SK-N-SH (cell line): ENCODE measurements around the gene SLC27A4. TPM values are rescaled to one million over a fixed set of nuclear protein-coding genes. Genes with fewer than 3 reads are reported as not detected.

ENCODE experiments used
- CTCF ChIA-PET: fragments of 300-600, 350-600 bp; formaldehyde crosslinking; extraction: SDS; loops from one replicate; lab custom pipeline; 2021; lab: Yijun Ruan, JAX
- POLR2A ChIA-PET: fragments of 350-600 bp; sonication (Branson Sonifier 250); formaldehyde crosslinking; extraction: SDS; loops from one replicate; lab custom pipeline; 2020; ENCODE audit warnings: antibody characterized with exemption, inconsistent platforms; lab: Yijun Ruan, JAX
- DNase-seq: peaks from one replicate; pipeline ENCODE4 v3.0.0; 2012
- H2AFZ ChIP-seq: fragments of 200-600 bp; sonication (generic); 2 replicates; pipeline ENCODE4 v1.8.1; 2016; ENCODE audit warnings: antibody characterized with exemption, mild to moderate bottlenecking, low read depth
- H3F3A ChIP-seq: fragments of 200-600 bp; sonication (generic); replicated peaks from 2 replicates; pipeline ENCODE3; 2016; ENCODE audit warnings: antibody characterized with exemption, mild to moderate bottlenecking; ENCODE audit not compliant: insufficient read depth
- H3K27ac ChIP-seq, 2 experiments: fragments of 200-500 bp in 1 of 2; fragments of 200-600 bp in 1 of 2; sonication (Bioruptor generic) in 1 of 2; sonication (generic), shearing (Covaris generic) in 1 of 2; 2 replicates each; pipeline versions ENCODE4 v1.5.1 to v1.6.1; 2014 to 2016; ENCODE audit warnings: low read depth in 2 of 2, inconsistent platforms in 1 of 2, low read length in 1 of 2, mild to moderate bottlenecking in 1 of 2, mixed read lengths in 1 of 2
- H3K27me3 ChIP-seq: fragments of 200-600 bp; sonication (generic), shearing (Covaris generic); 2 replicates; pipeline ENCODE4 v1.6.1; 2016; ENCODE audit warnings: mixed run types; ENCODE audit not compliant: insufficient read depth
- H3K36me3 ChIP-seq, 2 experiments: fragments of 200-500 bp in 1 of 2; fragments of 200-600 bp in 1 of 2; sonication (Bioruptor generic) in 1 of 2; sonication (generic) in 1 of 2; replicated peaks in 1 of 2; 2 replicates each; pipeline versions ENCODE3 to v1.5.1; 2014 to 2016; ENCODE audit warnings: low read length in 1 of 2, mild to moderate bottlenecking in 1 of 2; ENCODE audit not compliant: insufficient read depth in 2 of 2, control insufficient read depth in 1 of 2
- H3K4me1 ChIP-seq, 2 experiments: fragments of 200-500 bp in 1 of 2; fragments of 200-600 bp in 1 of 2; sonication (Bioruptor generic) in 1 of 2; sonication (generic), shearing (Covaris generic) in 1 of 2; 2 replicates each; pipeline versions ENCODE4 v1.5.1 to v1.6.1; 2014 to 2016; ENCODE audit warnings: low read depth in 1 of 2, low read length in 1 of 2, mixed run types in 1 of 2; ENCODE audit not compliant: insufficient read depth in 2 of 2, control insufficient read depth in 1 of 2
- H3K4me2 ChIP-seq: fragments of 200-600 bp; sonication (generic), shearing (Covaris generic); 2 replicates; pipeline ENCODE4 v1.6.1; 2017; ENCODE audit warnings: mixed run types
- H3K4me3 ChIP-seq, 2 experiments: fragments of 200-500 bp in 1 of 2; fragments of 200-600 bp in 1 of 2; sonication (Bioruptor generic) in 1 of 2; sonication (generic), shearing (Covaris generic) in 1 of 2; 2 replicates each; pipeline versions ENCODE4 v1.5.1 to v1.8.1; 2014 to 2016; ENCODE audit warnings: low read depth in 2 of 2, inconsistent platforms in 1 of 2, low read length in 1 of 2, mild to moderate bottlenecking in 1 of 2, mixed read lengths in 1 of 2, moderate library complexity in 1 of 2
- H3K79me2 ChIP-seq: fragments of 200-600 bp; sonication (generic); 2 replicates; pipeline ENCODE4 v1.8.1; 2017; ENCODE audit warnings: mild to moderate bottlenecking; ENCODE audit not compliant: insufficient read depth
- H3K9ac ChIP-seq: fragments of 200-600 bp; sonication (generic); 2 replicates; pipeline ENCODE4 v1.6.1; 2017; ENCODE audit warnings: mixed run types
- H3K9me2 ChIP-seq: fragments of 200-600 bp; sonication (generic); 2 replicates; pipeline ENCODE4 v1.6.1; 2017; ENCODE audit warnings: mixed run types
- H3K9me3 ChIP-seq: fragments of 200-600 bp; sonication (generic); 2 replicates; pipeline ENCODE4 v1.6.1; 2017; ENCODE audit warnings: mixed run types, mild to moderate bottlenecking, moderate library complexity
- H4K20me1 ChIP-seq: fragments of 200-600 bp; sonication (generic); 2 replicates; pipeline ENCODE4 v1.6.1; 2017; ENCODE audit warnings: mild to moderate bottlenecking, mixed run types; ENCODE audit not compliant: insufficient read depth
- EP300 ChIP-seq, 2 experiments: IDR thresholded peaks; 2 replicates each; pipeline versions ENCODE4 v1.4.0 to v1.6.1; 2012; ENCODE audit warnings: borderline replicate concordance in 1 of 2, low read depth in 1 of 2, low read length in 1 of 2
- FOXJ3 ChIP-seq: sonication (generic); formaldehyde crosslinking; IDR thresholded peaks from 2 replicates; pipeline ENCODE4 v1.5.1; 2020; ENCODE audit warnings: mild to moderate bottlenecking, missing genetic modification reagents
- FOXM1 ChIP-seq: IDR thresholded peaks from 2 replicates; pipeline ENCODE4 v1.4.0; 2012; ENCODE audit warnings: low read depth, mild to moderate bottlenecking
- GABPA ChIP-seq: IDR thresholded peaks from 2 replicates; pipeline ENCODE4 v1.4.0; 2012; ENCODE audit warnings: low read depth, mild to moderate bottlenecking
- GATA2 ChIP-seq: sonication (generic); formaldehyde crosslinking; IDR thresholded peaks from 2 replicates; pipeline ENCODE4 v1.5.0; 2020; ENCODE audit warnings: mild to moderate bottlenecking, missing genetic modification reagents
- MXI1 ChIP-seq: IDR thresholded peaks from 2 replicates; pipeline ENCODE4 v1.6.1; 2012; ENCODE audit warnings: mild to moderate bottlenecking, low read depth, low read length, improper control_type of control experiment
- POLR2AphosphoS5 ChIP-seq: IDR thresholded peaks from 2 replicates; pipeline ENCODE4 v1.6.1; 2012; ENCODE audit warnings: low read depth, low read length
- RFX5 ChIP-seq: IDR thresholded peaks from 2 replicates; pipeline ENCODE4 v1.6.1; 2012; ENCODE audit warnings: mild to moderate bottlenecking, improper control_type of control experiment, low read length
- RXRA ChIP-seq: IDR thresholded peaks from 2 replicates; pipeline ENCODE4 v1.4.0; 2012; ENCODE audit warnings: low read depth, mild to moderate bottlenecking, borderline replicate concordance
- SIN3A ChIP-seq: IDR thresholded peaks from 2 replicates; pipeline ENCODE4 v1.6.1; 2012; ENCODE audit warnings: low read depth, mild to moderate bottlenecking, low read length, moderate library complexity, borderline replicate concordance
- TAF1 ChIP-seq: IDR thresholded peaks from 2 replicates; pipeline ENCODE4 v1.6.1; 2012; ENCODE audit warnings: low read depth, mild to moderate bottlenecking, low read length, moderate library complexity, borderline replicate concordance
- WGBS: methylation state at CpG from one replicate; pipeline ENCODE4 v1.1.6; 2017; ENCODE audit warnings: low lambda C conversion rate; 5-methylcytosine and 5-hydroxymethylcytosine counted together
- polyA plus RNA-seq, 3 experiments: library from polyadenylated mRNA; depleted of rRNA; stranded (reverse); fragments of >200 nt; gene quantifications; 2 replicates each; pipeline ENCODE4 v1.2.3, GENCODE V29; 2012
- TF ChIP-seq, protein P1 (sequence below): IDR thresholded peaks from 2 replicates; pipeline ENCODE4 v1.6.1; 2012; ENCODE audit warnings: mild to moderate bottlenecking, low read depth, low read length, moderate library complexity
- TF ChIP-seq, protein P2 (sequence below): IDR thresholded peaks from 2 replicates; pipeline ENCODE4 v1.4.0; 2012; ENCODE audit warnings: low read depth, borderline replicate concordance

SLC27A4 gene
- polyA plus RNA-seq, 1 of the 3 experiments (the other 2 are of a cell fraction): 24.1 TPM

DNA sequence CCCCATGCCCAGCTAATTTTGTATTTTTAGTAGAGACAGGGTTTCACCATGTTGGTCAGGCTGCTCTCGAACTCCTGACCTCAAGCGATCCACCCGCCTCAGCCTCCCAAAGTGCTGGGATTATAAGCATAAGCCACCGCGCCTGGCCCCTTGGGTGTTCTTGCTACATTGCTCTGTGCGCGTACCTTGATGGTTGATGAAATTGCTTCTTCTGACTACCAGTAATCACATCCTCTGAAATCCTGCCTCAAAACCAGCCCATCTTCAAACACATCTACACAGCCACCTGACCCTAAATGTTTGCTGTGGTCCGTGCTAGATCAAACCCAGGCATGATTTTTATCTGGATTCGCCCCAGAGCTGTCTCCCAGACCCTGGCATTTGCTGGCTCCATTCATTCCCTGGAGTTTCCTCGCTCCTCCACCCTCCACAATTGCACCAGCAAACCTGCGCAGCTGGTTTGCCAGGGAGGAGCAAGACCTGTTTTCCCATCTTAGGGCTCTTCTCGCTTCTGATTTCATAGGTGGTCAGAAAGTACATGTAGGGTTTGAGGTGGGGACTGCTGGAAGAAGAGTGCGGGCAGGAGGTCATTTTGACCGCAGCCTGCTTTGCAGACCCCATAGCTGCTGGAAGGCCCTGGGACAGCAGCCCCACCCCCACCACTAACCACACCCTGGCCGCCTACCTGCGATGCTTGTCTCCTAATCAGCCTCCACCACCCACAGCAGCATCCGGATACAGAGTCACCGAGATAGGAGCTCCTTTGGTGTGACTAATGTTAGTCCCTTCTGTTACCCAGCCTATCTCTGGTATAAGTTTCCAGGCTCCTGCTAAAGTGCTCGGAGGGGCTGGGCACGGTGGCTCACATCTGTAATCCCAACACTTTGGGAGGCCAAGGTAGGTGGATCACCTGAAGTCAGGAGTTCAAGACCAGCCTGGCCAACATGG is 41.5 kb upstream of the SLC27A4 start:
- no peaks in the 10 kb centered on the region for H3F3A ChIP-seq
- peak; percentile 65 for TF ChIP-seq GATA2 (CRISPR knock-in tag)
- TF ChIP-seq MXI1: no peak
- no peak overlapping the region for H2AFZ ChIP-seq
- DNase-seq: peak; percentile 53
- no peaks in the 10 kb centered on the region for H3K36me3 ChIP-seq
- no peak overlapping the region for H3K4me3 ChIP-seq
- no peaks in the 10 kb centered on the region for H3K27me3 ChIP-seq
- ChIA-PET POLR2A (interaction anchor here (1.1 kb wide), 1 partner anchor 11 kb away, joined by 4 read pairs; no protein-coding TSS in a partner anchor), CTCF (interaction anchor here (0.6 to 9.4 kb wide), 6 partner anchors 12 to 122 kb away, joined by 3 to 80 read pairs (median 5); partner anchors contain the start of gene CERCAM)
- no peak overlapping the region for H3K9ac ChIP-seq
- no peak overlapping the region for H3K4me2 ChIP-seq
- H3K79me2 ChIP-seq: no peaks in the 10 kb centered on the region
- no peaks in the 10 kb centered on the region for H4K20me1 ChIP-seq
- peaks cover 5 to 8% of the 10 kb centered on the region in 2 experiments; a peak in 2 of 4 replicates for H3K4me1 ChIP-seq
- H3K9me2 ChIP-seq: no peaks in the 10 kb centered on the region
- 87% methylated on average over 16 of the region's 20 CpGs for WGBS
- H3K27ac ChIP-seq: no peak overlapping the region; a peak in 1 of 4 replicates
- no peaks in the 10 kb centered on the region for H3K9me3 ChIP-seq

DNA sequence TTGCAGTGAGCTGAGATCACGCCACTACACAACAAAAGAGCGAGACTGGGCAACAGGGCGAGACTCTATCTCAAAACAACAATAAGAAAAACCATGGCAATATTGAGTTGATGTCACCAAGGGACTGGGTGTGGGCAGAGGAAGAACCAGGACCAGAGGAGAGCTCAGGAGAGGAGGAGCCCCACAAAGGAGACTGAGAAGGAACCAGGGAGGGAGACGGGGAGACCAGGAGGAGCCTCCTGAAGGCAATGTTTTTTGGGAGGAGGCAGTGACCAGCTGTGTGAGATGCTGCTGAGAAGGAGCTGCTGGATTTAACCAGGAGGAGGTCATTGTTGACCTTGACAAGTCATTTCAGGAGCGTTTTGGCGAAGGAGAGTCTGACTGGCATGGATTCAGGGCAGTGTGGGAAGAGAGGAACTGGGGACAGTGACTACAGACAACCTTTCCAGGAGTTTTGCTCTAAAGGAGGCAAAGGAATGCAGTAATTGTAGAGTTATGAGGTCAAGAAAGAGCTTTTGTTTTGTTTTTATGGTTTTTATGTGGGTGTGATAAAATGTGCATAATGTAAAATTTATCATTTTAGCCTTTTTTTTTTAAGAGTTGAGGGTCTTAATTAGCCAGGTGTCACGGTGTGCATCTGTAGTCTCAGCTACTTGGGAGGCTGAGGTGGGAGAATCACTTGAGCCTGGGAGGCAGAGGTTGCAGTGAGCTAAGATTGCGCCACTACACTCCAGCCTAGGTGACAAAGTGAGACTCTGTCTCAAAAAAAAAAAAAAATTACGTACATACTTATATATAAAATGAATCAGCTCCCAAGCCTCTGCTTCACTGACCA is 36.0 kb upstream of the SLC27A4 start:
- H3K4me2 ChIP-seq: no peak overlapping the region
- no peak overlapping the region for H3K4me3 ChIP-seq
- ChIA-PET POLR2A (interaction anchor here (0.6 to 1.5 kb wide), 5 partner anchors 8 to 277 kb away, joined by 3 to 5 read pairs (median 4); no protein-coding TSS in a partner anchor), CTCF (interaction anchor here (1.0 to 4.3 kb wide), 4 partner anchors 9 to 111 kb away, joined by 3 to 15 read pairs (median 8); no protein-coding TSS in a partner anchor)
- H3K9me3 ChIP-seq: no peaks in the 10 kb centered on the region
- no peaks in the 10 kb centered on the region for H3K27me3 ChIP-seq
- WGBS: 83% methylated on average over 9 of the region's 9 CpGs
- peaks cover 40% of the 10 kb centered on the region for H3F3A ChIP-seq
- H3K4me1 ChIP-seq: peaks cover 0 to 12% of the 10 kb centered on the region in 2 experiments; a peak in 1 of 4 replicates
- no peak for DNase-seq
- TF ChIP-seq EP300 (IDR thresholded peaks at IDR 0.05; ENCODE audit: borderline replicate concordance in 1 of 2, low read depth in 1 of 2, low read length in 1 of 2): no peak
- no peak for TF ChIP-seq RFX5
- no peak for TF ChIP-seq SIN3A
- TF ChIP-seq POLR2AphosphoS5: no peak
- TF ChIP-seq, protein P1, sequence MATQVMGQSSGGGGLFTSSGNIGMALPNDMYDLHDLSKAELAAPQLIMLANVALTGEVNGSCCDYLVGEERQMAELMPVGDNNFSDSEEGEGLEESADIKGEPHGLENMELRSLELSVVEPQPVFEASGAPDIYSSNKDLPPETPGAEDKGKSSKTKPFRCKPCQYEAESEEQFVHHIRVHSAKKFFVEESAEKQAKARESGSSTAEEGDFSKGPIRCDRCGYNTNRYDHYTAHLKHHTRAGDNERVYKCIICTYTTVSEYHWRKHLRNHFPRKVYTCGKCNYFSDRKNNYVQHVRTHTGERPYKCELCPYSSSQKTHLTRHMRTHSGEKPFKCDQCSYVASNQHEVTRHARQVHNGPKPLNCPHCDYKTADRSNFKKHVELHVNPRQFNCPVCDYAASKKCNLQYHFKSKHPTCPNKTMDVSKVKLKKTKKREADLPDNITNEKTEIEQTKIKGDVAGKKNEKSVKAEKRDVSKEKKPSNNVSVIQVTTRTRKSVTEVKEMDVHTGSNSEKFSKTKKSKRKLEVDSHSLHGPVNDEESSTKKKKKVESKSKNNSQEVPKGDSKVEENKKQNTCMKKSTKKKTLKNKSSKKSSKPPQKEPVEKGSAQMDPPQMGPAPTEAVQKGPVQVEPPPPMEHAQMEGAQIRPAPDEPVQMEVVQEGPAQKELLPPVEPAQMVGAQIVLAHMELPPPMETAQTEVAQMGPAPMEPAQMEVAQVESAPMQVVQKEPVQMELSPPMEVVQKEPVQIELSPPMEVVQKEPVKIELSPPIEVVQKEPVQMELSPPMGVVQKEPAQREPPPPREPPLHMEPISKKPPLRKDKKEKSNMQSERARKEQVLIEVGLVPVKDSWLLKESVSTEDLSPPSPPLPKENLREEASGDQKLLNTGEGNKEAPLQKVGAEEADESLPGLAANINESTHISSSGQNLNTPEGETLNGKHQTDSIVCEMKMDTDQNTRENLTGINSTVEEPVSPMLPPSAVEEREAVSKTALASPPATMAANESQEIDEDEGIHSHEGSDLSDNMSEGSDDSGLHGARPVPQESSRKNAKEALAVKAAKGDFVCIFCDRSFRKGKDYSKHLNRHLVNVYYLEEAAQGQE: no peak
- no peak for TF ChIP-seq FOXJ3 (CRISPR knock-in tag)
- no peak for TF ChIP-seq FOXM1
- TF ChIP-seq GABPA: no peak
- TF ChIP-seq, protein P2, sequence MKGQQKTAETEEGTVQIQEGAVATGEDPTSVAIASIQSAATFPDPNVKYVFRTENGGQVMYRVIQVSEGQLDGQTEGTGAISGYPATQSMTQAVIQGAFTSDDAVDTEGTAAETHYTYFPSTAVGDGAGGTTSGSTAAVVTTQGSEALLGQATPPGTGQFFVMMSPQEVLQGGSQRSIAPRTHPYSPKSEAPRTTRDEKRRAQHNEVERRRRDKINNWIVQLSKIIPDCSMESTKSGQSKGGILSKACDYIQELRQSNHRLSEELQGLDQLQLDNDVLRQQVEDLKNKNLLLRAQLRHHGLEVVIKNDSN: no peak
- TF ChIP-seq RXRA: no peak
- TF ChIP-seq TAF1: no peak
- H2AFZ ChIP-seq: no peak overlapping the region
- no peaks in the 10 kb centered on the region for H4K20me1 ChIP-seq
- no peaks in the 10 kb centered on the region for H3K79me2 ChIP-seq
- H3K9ac ChIP-seq: no peak overlapping the region
- no peaks in the 10 kb centered on the region for H3K9me2 ChIP-seq
- peaks cover 6 to 9% of the 10 kb centered on the region in 2 experiments for H3K36me3 ChIP-seq
- H3K27ac ChIP-seq: no peak overlapping the region
